ENCODE measurements around the gene CSTB. TPM values are rescaled to one million over a fixed set of nuclear protein-coding genes. Genes with fewer than 3 reads are reported as not detected.

CSTB gene
- total and polyA plus RNA-seq, 2 donors (not counting 1 experiment from before 2014, with no cell fraction given) = 14.0 to 28.3 TPM

DNA sequence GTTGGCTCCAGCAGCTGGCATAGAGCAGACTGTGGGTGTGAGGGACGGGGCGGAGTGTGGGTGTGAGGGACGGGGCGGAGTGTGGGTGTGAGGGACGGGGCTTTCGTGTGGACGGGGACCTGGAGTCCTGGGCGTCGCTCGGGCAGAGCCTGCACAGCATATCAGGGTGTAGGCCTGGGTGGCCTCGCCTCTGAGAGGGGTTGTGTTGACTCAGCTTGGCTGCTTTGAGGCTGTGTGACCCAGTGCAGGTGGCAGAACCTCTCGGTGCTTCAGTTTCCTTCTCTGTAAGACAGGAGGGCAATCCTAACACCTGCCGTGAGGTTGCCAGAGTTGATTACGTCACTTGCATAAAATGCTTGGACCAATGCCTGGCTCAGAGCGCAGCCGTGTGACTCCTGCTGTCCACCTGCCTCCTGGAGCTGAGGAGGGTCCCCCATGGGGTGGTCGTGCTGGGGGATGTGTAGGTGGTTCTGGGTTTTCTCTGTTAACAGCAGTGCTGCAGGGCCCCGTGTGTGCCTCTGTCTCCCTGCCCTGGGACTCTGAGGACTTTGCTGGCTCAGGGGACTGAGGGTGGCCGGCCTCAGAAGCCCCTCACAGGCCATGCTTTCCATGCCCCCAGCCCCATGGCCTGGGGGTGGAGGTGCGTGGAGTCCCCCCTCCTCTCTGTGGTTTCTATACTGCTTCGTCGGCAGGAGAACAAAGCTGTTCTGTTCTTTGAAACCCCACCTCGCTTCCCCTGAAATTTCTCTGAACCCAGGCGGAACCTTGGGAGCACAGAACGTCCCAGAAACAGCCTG lies 41.8 kb downstream of the CSTB start:
- ATAC-seq (ENCODE audit: low read depth) (no peak), DNase-seq (no peak)
- Histone ChIP-seq H2AFZ (ENCODE audit: insufficient read depth, low read depth, low read length, poor library complexity, severe bottlenecking) (no peak overlapping the region), H3K4me1 (ENCODE audit: control insufficient read depth in 2 of 2, insufficient read depth in 2 of 2, low read length in 2 of 2) (peaks cover under 1 to 2% of the 10 kb centered on the region in 2 donors), H3K27me3 (replicated peaks in 1 of 4; ENCODE audit: control extremely low read depth in 1 of 4, control insufficient read depth in 3 of 4, insufficient read depth in 4 of 4, low read length in 3 of 4) (no peaks in the 10 kb centered on the region), H3K4me2 (replicated peaks; ENCODE audit: low read depth, low read length, poor library complexity, severe bottlenecking) (no peak overlapping the region), H3K4me3 (ENCODE audit: control extremely low read depth in 1 of 5, extremely low read depth in 1 of 5, insufficient read depth in 1 of 5, low read depth in 2 of 5, low read length in 4 of 5) (no peak overlapping the region), H3K9me3 (ENCODE audit: control extremely low read depth in 1 of 3, control insufficient read depth in 2 of 3, insufficient read depth in 1 of 3, low read length in 2 of 3) (peaks cover 0 to 5% (median 0%) of the 10 kb centered on the region in 3 donors), H3K27ac (ENCODE audit: low read length in 2 of 2) (no peak overlapping the region), H4K20me1 (ENCODE audit: control insufficient read depth, insufficient read depth, low read length, poor library complexity, severe bottlenecking) (peaks cover 62% of the 10 kb centered on the region), H3K36me3 (replicated peaks in 1 of 2; ENCODE audit: control extremely low read depth in 1 of 2, control insufficient read depth in 1 of 2, extremely low read depth in 1 of 2, insufficient read depth in 2 of 2, low read length in 1 of 2) (peaks cover 0 to 3% of the 10 kb centered on the region in 2 experiments), H3K9ac (ENCODE audit: low read length) (no peak overlapping the region), H3K79me2 (ENCODE audit: control insufficient read depth, insufficient read depth, low read length) (peaks cover 8% of the 10 kb centered on the region)
- ChIA-PET CTCF (interaction anchor here (0.6 kb wide), 1 partner anchor 242 kb away, joined by 3 read pairs; no protein-coding TSS in a partner anchor), POLR2A (interaction anchor here (0.6 kb wide), 1 partner anchor 243 kb away, joined by 4 read pairs; no protein-coding TSS in a partner anchor)
- WGBS (ENCODE audit: insufficient coverage) = 81% methylated on average over 25 of the region's 25 CpGs
- no peak for TF ChIP-seq EZH2 (IDR thresholded peaks at IDR 0.05; ENCODE audit: borderline replicate concordance, insufficient read depth, low read depth, low read length, poor library complexity, severe bottlenecking)
- TF ChIP-seq, protein P1, sequence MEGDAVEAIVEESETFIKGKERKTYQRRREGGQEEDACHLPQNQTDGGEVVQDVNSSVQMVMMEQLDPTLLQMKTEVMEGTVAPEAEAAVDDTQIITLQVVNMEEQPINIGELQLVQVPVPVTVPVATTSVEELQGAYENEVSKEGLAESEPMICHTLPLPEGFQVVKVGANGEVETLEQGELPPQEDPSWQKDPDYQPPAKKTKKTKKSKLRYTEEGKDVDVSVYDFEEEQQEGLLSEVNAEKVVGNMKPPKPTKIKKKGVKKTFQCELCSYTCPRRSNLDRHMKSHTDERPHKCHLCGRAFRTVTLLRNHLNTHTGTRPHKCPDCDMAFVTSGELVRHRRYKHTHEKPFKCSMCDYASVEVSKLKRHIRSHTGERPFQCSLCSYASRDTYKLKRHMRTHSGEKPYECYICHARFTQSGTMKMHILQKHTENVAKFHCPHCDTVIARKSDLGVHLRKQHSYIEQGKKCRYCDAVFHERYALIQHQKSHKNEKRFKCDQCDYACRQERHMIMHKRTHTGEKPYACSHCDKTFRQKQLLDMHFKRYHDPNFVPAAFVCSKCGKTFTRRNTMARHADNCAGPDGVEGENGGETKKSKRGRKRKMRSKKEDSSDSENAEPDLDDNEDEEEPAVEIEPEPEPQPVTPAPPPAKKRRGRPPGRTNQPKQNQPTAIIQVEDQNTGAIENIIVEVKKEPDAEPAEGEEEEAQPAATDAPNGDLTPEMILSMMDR (IDR thresholded peaks at IDR 0.05) = no peak
- H3K9me3 Mint-ChIP-seq (ENCODE audit: insufficient read depth) = no peaks in the 10 kb centered on the region
- H3K27ac Mint-ChIP-seq = no peak overlapping the region
- peaks cover 4% of the 10 kb centered on the region for H3K4me1 Mint-ChIP-seq
- intact Hi-C loops (cut with micrococcal nuclease) = no loop called here
- H3K4me3 Mint-ChIP-seq = no peak overlapping the region
- H3K27me3 Mint-ChIP-seq = no peaks in the 10 kb centered on the region

- no peak overlapping the region for H3K4me3 ChIP-seq (ENCODE audit: control extremely low read depth in 1 of 5, extremely low read depth in 1 of 5, insufficient read depth in 1 of 5, low read depth in 2 of 5, low read length in 4 of 5)
- POLR2A ChIA-PET = no interaction called here
Observed at GRCh38 chr21:43733529-43734071, 42.5 kb downstream of the CSTB start.

More at GRCh38 chr21:43733529-43734071, 42.5 kb downstream of the CSTB start:
- peaks cover 14% of the 10 kb centered on the region for H3K79me2 ChIP-seq (ENCODE audit: control insufficient read depth, insufficient read depth, low read length)
- no peak overlapping the region for H3K27ac ChIP-seq (ENCODE audit: low read length in 2 of 2)
- Mint-ChIP-seq H3K27me3 (no peaks in the 10 kb centered on the region), H3K4me3 (no peak overlapping the region), H3K4me1 (peaks cover 9% of the 10 kb centered on the region), H3K9me3 (ENCODE audit: insufficient read depth) (no peaks in the 10 kb centered on the region), H3K27ac (no peak overlapping the region)
- WGBS (ENCODE audit: insufficient coverage) = 83% methylated on average over 15 of the region's 15 CpGs
- DNase-seq (no peak), ATAC-seq (ENCODE audit: low read depth) (no peak)
- peaks cover 67% of the 10 kb centered on the region for H4K20me1 ChIP-seq (ENCODE audit: control insufficient read depth, insufficient read depth, low read length, poor library complexity, severe bottlenecking)
- TF ChIP-seq, protein P1 (IDR thresholded peaks at IDR 0.05) = no peak
- TF ChIP-seq EZH2 (IDR thresholded peaks at IDR 0.05; ENCODE audit: borderline replicate concordance, insufficient read depth, low read depth, low read length, poor library complexity, severe bottlenecking) = no peak
- no peak overlapping the region for H2AFZ ChIP-seq (ENCODE audit: insufficient read depth, low read depth, low read length, poor library complexity, severe bottlenecking)
- peaks cover 0 to 5% (median 0%) of the 10 kb centered on the region in 3 donors for H3K9me3 ChIP-seq (ENCODE audit: control extremely low read depth in 1 of 3, control insufficient read depth in 2 of 3, insufficient read depth in 1 of 3, low read length in 2 of 3)
- H3K4me2 ChIP-seq (replicated peaks; ENCODE audit: low read depth, low read length, poor library complexity, severe bottlenecking) = no peak overlapping the region
- peaks cover 4 to 9% of the 10 kb centered on the region in 2 donors for H3K4me1 ChIP-seq (ENCODE audit: control insufficient read depth in 2 of 2, insufficient read depth in 2 of 2, low read length in 2 of 2)
- H3K36me3 ChIP-seq (replicated peaks in 1 of 2; ENCODE audit: control extremely low read depth in 1 of 2, control insufficient read depth in 1 of 2, extremely low read depth in 1 of 2, insufficient read depth in 2 of 2, low read length in 1 of 2) = peaks cover 0 to 3% of the 10 kb centered on the region in 2 experiments
- no peaks in the 10 kb centered on the region for H3K27me3 ChIP-seq (replicated peaks in 1 of 4; ENCODE audit: control extremely low read depth in 1 of 4, control insufficient read depth in 3 of 4, insufficient read depth in 4 of 4, low read length in 3 of 4)
- intact Hi-C loops (cut with micrococcal nuclease) = no loop called here
- CTCF ChIA-PET = no interaction called here
- no peak overlapping the region for H3K9ac ChIP-seq (ENCODE audit: low read length)

Measured in B cell (primary cell).